ENCODE results near the gene SENP2. TPM values are rescaled to one million over a fixed set of nuclear protein-coding genes. Genes with fewer than 3 reads are reported as not detected.

The SENP2 gene
- total RNA-seq, 1 donor: 9.4 TPM

- DNase-seq (ENCODE audit: low read depth in 2 of 3, low spot score in 2 of 3): no peak
Measured at GRCh38 chr3:185667574-185667973, 81.5 kb downstream of the SENP2 start.

- peak in 2 of 3 donors; percentile 29 to 72 for DNase-seq (ENCODE audit: low read depth in 2 of 3, low spot score in 2 of 3)
Measured at GRCh38 chr3:185677146-185677829, 91.2 kb downstream of the SENP2 start.

GRCh38 chr3:185678027-185678426, 91.9 kb downstream of the SENP2 start:
- no peak for DNase-seq (ENCODE audit: low read depth in 2 of 3, low spot score in 2 of 3)

GRCh38 chr3:185680231-185680630, 94.1 kb downstream of the SENP2 start:
- DNase-seq (ENCODE audit: low read depth in 2 of 3, low spot score in 2 of 3): no peak

Small RNAs within 50 kb of the gene (small RNA-seq; reads per million reads assigned to genes)
- gene AC133473.1: not detected

Other genes with a start within 250 kb of the SENP2 start
- gene MAP3K13, start 223.2 kb upstream of the SENP2 start, total RNA-seq: 5.4 TPM
- 16.4 TPM for gene TMEM41A, start 87.3 kb upstream of the SENP2 start, total RNA-seq
- gene LIPH, start 33.7 kb upstream of the SENP2 start, total RNA-seq: under 0.01 TPM
- 39.6 TPM for gene IGF2BP2, start 238.7 kb downstream of the SENP2 start, total RNA-seq

All from hematopoietic multipotent progenitor cell (in vitro differentiated cells).